HT-29 (cell line): ENCODE data around the gene JAZF1. TPM values are rescaled to one million over a fixed set of nuclear protein-coding genes. Genes with fewer than 3 reads are reported as not detected.
"Not testable (repeated sequence)": the region's sequence is repeated elsewhere in the genome, so short reads cannot be mapped to it uniquely, and the experiment has no call there.

Experiments
- DNase-seq: peaks from one replicate; pipeline ENCODE4 v3.0.0-alpha.2; 2015; ENCODE audit warnings: low spot score
- total RNA-seq: library from RNA; depleted of rRNA; stranded (reverse); fragments of >200 nt; shearing (Covaris generic); gene quantifications from 2 replicates; pipeline ENCODE4 v1.2.3, GENCODE V29; 2014

JAZF1 gene
- total RNA-seq, 1 experiment from 2014 or later, result not detected

- no peak for DNase-seq
These were observed 137.9 kb downstream of the JAZF1 start for GRCh38 chr7:28042721-28043120.

GRCh38 chr7:28041508-28042314, 138.9 kb downstream of the JAZF1 start:
- no peak for DNase-seq

GRCh38 chr7:28038175-28038797, 142.3 kb downstream of the JAZF1 start:
- no peak for DNase-seq

DNA sequence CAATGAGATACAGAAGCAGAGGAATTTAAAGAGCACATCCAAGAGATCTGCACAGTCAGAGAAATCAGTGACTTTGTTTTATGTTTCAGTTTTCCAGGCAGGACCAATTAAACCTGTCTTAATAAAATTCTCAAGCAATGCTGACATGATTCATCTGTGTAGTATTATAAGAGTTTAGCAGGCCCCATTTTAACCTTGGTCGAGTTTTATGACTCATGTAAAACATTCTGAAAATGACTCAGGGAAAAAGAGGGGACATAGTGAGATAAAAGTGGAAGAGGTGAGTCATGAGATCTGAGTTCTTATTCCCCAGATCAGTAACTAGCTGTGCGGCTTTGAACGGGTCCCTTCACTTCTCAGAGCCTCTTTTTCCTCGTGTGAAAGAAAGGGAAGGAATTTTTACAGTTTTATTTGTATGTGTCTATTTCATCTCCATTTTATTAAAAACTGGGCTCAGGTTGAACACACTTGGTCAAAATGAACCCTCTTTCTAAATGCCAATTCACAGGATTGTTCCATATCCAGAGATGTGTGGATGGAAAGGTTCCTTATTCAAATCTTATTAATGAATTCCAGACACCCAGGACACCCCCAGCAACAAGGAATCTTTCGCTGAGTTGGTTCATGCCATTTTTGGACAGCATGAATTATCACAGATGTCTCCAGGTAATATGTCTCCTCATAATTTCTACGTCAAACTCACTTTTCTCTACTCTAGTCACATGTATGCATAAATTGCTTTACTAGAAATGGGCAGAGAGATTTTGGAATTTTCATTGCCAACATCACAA, 143.2 kb downstream of the JAZF1 start:
- DNase-seq, result peak; percentile 82

DNA sequence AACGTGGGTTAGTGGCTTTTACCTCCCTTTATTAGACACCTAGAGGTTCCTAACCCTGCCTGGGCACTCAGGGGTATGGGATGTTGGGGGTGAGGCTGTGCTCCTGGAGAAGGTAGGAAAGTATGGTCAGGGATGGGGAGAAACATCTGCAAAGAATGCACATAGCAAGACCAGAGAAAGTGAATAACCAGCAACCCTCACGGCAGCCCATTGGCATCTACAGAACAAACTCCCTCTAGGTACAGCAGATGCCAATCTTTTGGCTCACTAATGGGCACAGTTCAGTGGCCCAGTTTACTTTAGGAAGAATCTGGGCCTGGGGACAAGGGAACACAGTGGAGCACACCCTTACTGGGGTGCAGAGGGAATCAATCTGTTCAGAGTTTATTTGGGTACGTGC, 143.9 kb downstream of the JAZF1 start:
- DNase-seq, result no peak

DNA sequence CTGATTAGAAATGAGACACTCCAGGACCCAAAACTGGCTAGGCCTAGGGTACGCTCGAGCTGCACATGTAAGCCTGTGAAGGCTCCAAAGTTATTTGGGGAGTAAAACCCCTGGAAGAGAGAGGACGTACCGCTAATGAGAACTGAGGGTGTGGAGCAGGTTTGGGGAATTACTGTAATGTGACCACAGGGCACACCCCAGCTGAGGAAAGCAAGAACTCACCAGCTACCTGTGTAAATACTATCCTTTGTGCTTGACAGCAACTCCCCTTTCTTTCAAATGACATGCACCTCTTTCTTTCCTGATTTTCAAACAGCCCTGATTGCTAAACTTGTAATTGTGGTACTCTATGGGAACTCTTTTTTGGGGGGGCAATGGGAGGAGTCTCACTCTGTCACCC, 147.2 kb downstream of the JAZF1 start:
- DNase-seq, result no peak

GRCh38 chr7:28032738-28033380, 147.7 kb downstream of the JAZF1 start:
- DNase-seq, result no peak

GRCh38 chr7:28029051-28029450, 151.5 kb downstream of the JAZF1 start:
- DNase-seq, result no peak

DNA sequence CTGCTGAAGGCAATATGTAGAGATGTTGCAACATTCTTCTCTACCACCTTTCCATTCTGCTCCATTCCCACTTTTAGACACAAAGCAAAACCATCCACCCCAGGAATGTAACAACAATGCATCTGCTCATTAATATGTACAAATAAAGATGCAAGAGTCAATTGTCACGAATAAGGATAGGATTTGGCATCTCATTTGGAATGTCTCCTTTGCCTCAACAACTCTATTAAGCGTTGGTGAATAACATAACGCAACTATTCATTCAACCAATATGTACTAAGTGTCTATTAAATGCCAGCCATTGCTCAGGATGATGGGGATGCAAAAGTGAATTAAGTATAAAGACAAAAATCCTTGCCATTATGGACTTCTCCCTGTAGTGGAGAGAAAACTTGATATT, 152.1 kb downstream of the JAZF1 start:
- DNase-seq, result no peak

- no peak for DNase-seq
These were observed 154.4 kb downstream of the JAZF1 start for GRCh38 chr7:28026237-28026636.

DNA sequence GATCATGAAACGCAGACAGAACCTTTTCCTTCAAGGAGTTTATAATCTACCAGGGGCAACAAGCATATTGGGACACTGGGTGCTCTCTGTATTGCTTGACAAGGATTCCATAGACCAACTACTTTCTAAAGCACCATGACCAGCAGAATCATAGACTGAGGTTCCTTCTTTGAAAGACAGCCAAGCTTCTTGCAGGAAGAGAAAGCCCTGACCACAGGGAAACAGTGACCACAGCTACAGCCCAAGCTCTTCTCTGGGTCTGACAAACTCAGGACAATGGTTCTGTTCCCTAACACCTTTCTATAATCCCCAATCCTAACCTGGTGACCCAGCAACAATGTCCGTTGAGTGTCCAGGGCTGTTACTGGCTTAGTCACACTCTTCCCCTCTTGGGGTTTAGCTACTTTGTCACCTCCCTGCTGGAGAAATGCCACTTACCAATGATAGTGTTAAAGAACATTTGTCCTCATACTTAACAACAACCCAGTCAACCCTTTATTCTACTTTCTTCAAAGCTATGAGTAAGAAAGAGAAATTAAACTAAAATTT, 155.7 kb downstream of the JAZF1 start:
- DNase-seq, result no peak

GRCh38 chr7:28020302-28020940, 160.2 kb downstream of the JAZF1 start:
- peak; percentile 90 for DNase-seq

DNA sequence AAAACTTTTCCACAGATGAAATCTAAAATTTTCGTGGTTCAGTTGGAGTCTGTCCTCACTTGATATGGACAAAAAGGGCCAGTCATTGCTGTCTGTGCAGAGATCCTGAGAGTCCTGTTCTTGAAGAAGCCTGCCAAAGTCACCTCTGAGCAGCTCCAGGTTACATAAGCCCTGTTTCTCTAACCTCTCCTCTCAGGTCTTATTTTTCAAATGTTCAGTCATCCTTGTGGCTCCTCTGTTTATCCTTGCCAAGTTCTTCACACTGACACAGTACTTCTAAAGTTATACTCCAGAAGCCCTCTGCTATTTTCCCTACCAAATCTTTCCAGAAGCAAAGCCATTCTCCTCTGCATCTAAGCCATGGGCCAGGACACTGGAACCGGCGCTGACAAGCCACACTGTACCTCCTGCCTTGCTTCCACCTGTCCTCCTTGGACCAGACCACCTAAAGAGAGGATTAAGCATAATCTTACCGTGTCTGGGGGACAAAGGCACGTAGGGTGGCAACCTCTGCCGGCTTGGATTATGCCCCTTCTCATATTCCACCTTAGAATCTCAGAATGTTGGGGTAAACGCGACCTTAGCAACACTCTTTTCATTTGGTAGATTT, 161.6 kb downstream of the JAZF1 start:
- no peak for DNase-seq

- DNase-seq, result no peak
These were observed 162.1 kb downstream of the JAZF1 start for GRCh38 chr7:28018446-28018845.

- DNase-seq, result no peak
These were observed 162.6 kb downstream of the JAZF1 start for GRCh38 chr7:28018020-28018419.

GRCh38 chr7:28017372-28017771, 163.2 kb downstream of the JAZF1 start:
- DNase-seq, result no peak

DNA sequence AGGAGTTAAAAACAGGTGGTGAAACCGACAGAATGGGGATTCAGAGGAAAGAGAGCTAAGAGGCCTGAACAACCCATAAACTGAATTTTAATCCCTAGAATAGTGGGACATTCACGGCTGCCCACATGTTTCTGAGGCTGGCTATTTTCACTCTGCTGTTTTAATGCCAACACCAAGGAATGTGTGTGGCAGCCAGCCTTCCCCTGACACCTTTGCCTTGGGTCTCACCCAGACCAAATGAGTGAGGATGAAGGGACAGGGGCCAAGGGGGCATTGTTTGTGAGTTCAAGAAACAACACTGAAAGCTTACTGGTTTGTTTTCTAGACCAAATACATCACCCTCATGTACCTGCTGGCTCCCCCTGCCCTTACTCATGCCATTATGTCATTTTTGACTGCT, 164.3 kb downstream of the JAZF1 start:
- no peak for DNase-seq

- DNase-seq, result no peak
These were observed 165.4 kb downstream of the JAZF1 start for GRCh38 chr7:28015169-28015568.

- not testable (repeated sequence) for DNase-seq
These were observed 166.3 kb downstream of the JAZF1 start for GRCh38 chr7:28014340-28014739.

DNA sequence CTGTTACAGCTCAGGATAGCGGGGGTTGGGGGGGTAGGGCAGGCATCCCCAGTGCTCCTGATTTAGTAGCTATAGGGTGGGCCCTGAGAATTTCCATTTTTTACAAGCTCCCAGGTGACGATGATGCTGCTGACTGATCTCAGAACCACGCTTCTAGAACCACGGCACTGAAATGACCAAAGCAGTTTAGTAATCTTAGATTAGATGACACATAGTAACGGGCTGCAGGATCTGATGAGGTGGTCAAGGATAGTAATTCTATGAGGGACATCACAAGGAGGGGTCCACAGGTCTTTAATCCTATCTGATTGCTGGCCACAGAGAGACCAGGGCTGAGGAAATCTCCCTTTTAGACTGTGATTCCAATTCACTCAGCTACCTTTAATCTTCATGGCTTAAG, 167.2 kb downstream of the JAZF1 start:
- DNase-seq, result no peak

- DNase-seq, result no peak
These were observed 167.6 kb downstream of the JAZF1 start for GRCh38 chr7:28013019-28013418.
